ENCODE results near the gene ARMCX6. TPM values are rescaled to one million over a fixed set of nuclear protein-coding genes. Genes with fewer than 3 reads are reported as not detected.
"Not testable (repeated sequence)": the region's sequence is repeated elsewhere in the genome, so short reads cannot be mapped to it uniquely, and the experiment has no call there.

Gene ARMCX6
- polyA plus RNA-seq, 1 donor: 74.6 TPM

DNA sequence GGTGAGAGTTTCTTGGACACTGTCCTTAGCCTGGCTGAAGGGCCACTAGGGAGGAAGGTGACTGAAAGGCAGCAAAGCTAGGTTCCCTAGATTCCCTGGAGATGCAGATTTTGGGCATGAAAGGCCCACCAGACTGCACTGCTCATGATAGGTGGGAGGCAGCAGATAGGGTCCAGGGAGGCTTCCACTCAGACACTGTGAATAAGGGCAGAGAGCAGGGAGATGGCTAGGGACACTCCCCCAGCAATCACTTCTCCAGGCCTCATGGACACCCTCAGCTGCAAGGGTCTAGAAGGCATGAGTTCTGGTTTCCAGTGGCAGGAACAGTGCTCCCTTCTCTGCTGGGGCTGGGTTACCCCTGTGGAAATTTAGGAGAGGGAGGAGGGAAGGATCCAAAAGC, 21.8 kb upstream of the ARMCX6 start:
- DNase-seq: no peak
- Histone ChIP-seq H3K36me3 (ENCODE audit: control insufficient read depth, insufficient read depth, low read length) (no peaks in the 10 kb centered on the region), H3K27ac (ENCODE audit: low read length) (no peak overlapping the region), H3K4me3 (ENCODE audit: low read length) (no peak overlapping the region), H3K9me3 (ENCODE audit: control insufficient read depth, low read depth, low read length) (no peaks in the 10 kb centered on the region), H3K27me3 (ENCODE audit: control insufficient read depth, insufficient read depth, low read length) (no peaks in the 10 kb centered on the region), H3K4me1 (ENCODE audit: control insufficient read depth, insufficient read depth, low read length) (no peaks in the 10 kb centered on the region)

DNA sequence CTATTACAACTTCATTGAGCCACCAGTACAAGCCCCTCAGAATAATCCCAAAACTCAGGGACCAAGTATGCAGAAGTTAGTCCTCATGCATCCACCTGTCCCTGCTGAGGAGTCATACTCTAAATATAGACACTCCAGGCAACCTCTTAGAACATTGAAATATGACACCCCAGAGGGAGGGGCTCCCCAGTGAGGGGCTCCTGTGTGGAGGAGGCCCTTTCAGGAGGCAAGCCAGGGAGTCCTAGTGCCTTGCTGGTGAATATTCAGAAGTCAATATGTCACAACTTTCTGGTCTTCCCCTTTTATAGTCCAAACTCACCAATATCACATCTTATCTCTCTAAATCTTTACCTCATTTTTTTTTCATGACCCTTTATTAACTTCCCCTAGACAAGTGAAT, 1.6 kb upstream of the ARMCX6 start:
- no peaks in the 10 kb centered on the region for H3K27me3 ChIP-seq (ENCODE audit: control insufficient read depth, insufficient read depth, low read length)
- H3K4me1 ChIP-seq (ENCODE audit: control insufficient read depth, insufficient read depth, low read length): peaks cover 9% of the 10 kb centered on the region
- no peak overlapping the region for H3K27ac ChIP-seq (ENCODE audit: low read length)
- no peak for DNase-seq
- H3K9me3 ChIP-seq (ENCODE audit: control insufficient read depth, low read depth, low read length): no peaks in the 10 kb centered on the region
- H3K36me3 ChIP-seq (ENCODE audit: control insufficient read depth, insufficient read depth, low read length): peaks cover 3% of the 10 kb centered on the region
- no peak overlapping the region for H3K4me3 ChIP-seq (ENCODE audit: low read length)

DNA sequence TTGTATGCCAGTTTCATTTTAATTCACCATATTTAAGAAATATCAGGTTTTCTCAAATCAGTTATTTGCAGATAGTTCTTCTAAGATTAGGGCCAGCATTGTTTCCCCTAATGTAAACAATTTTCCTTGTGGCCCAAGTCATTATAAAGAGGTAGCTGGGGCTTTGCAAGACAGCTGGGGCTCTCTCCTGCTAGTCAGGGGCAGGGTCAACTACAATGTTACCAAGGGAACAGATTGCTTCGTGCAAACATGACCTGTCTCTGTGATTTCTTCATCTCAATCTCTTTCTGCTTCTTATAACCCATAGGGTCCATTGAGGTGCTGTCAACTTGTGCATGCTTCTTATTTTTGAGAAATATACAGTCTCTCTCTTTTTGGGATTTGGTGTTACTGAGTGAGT, 12.1 kb downstream of the ARMCX6 start:
- no peaks in the 10 kb centered on the region for H3K4me1 ChIP-seq (ENCODE audit: control insufficient read depth, insufficient read depth, low read length)
- no peaks in the 10 kb centered on the region for H3K36me3 ChIP-seq (ENCODE audit: control insufficient read depth, insufficient read depth, low read length)
- peak in 1 of 2 donors; percentile 26 for DNase-seq
- no peak overlapping the region for H3K27ac ChIP-seq (ENCODE audit: low read length)
- H3K27me3 ChIP-seq (ENCODE audit: control insufficient read depth, insufficient read depth, low read length): no peaks in the 10 kb centered on the region
- no CpG with 5 or more reads among the region's 1 CpG for WGBS (ENCODE audit: insufficient coverage, low lambda C conversion rate)
- no peaks in the 10 kb centered on the region for H3K9me3 ChIP-seq (ENCODE audit: control insufficient read depth, low read depth, low read length)
- no peak overlapping the region for H3K4me3 ChIP-seq (ENCODE audit: low read length)

DNA sequence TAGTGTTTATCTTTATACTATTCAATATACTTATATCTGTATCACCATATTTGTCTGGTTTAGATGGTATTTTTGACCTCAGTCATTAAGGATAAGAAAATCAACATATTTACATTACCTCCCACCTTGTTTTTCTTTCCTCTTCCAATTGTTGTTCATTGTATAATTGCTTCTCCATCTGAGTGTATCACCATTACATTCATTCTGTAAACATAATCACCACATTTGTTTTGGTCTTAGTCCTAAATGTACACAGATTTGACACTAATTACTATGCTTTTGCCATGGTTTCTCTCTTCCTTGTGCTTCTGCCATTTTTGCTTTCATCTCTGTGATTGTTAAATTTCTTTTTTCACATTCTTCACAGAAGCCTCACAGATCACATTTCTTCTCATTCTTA, 12.7 kb downstream of the ARMCX6 start:
- H3K4me1 ChIP-seq (ENCODE audit: control insufficient read depth, insufficient read depth, low read length): no peaks in the 10 kb centered on the region
- H3K9me3 ChIP-seq (ENCODE audit: control insufficient read depth, low read depth, low read length): no peaks in the 10 kb centered on the region
- DNase-seq: no peak
- no peak overlapping the region for H3K4me3 ChIP-seq (ENCODE audit: low read length)
- H3K27me3 ChIP-seq (ENCODE audit: control insufficient read depth, insufficient read depth, low read length): no peaks in the 10 kb centered on the region
- H3K36me3 ChIP-seq (ENCODE audit: control insufficient read depth, insufficient read depth, low read length): no peaks in the 10 kb centered on the region
- H3K27ac ChIP-seq (ENCODE audit: low read length): no peak overlapping the region

DNA sequence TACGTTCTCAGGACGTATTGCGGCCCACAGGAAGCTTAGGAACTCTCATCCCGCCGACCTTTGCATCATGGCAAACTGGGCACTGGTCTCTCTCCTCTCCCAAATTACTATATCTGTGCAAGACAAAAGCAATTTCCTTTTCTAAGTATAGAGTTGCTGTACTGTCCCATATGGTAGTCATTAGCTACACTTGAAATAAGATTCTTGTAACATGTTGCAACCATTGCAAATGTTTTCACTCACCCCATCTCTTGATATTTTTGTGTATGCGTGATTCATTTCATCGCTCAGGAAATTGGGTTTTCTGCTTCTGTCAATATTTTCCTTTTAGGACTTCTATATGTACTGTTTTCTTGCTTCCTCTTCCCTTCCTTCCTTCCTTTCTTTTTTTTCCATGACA, 15.7 kb downstream of the ARMCX6 start:
- Histone ChIP-seq H3K36me3 (ENCODE audit: control insufficient read depth, insufficient read depth, low read length) (no peaks in the 10 kb centered on the region), H3K27ac (ENCODE audit: low read length) (no peak overlapping the region), H3K4me3 (ENCODE audit: low read length) (no peak overlapping the region), H3K27me3 (ENCODE audit: control insufficient read depth, insufficient read depth, low read length) (no peaks in the 10 kb centered on the region), H3K9me3 (ENCODE audit: control insufficient read depth, low read depth, low read length) (no peaks in the 10 kb centered on the region), H3K4me1 (ENCODE audit: control insufficient read depth, insufficient read depth, low read length) (no peaks in the 10 kb centered on the region)
- no peak for DNase-seq
- WGBS (ENCODE audit: insufficient coverage, low lambda C conversion rate): no CpG with 5 or more reads among the region's 7 CpGs

DNA sequence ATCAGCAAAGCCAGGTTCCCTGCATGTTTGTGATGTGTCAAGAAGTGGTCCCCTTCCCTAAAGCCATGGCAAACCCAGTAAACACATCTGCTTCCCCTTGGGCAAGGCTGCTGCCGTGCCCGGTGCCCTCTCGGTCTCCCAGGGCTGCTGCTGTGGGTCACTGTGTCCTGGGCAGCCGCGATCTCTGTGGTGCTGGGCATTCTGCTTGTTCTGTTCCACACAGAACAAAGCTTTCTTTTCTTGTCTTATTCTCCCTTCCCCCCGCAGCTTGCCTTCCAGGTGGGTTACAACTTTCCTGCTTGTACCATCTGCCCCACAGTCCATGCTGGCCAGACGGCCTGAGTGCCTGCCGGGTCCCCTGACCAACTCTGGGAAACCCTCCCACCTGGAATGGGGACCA, 18.2 kb downstream of the ARMCX6 start:
- not testable (repeated sequence) for H3K27me3 ChIP-seq (ENCODE audit: control insufficient read depth, insufficient read depth, low read length)
- no CpG with 5 or more reads among the region's 8 CpGs for WGBS (ENCODE audit: insufficient coverage, low lambda C conversion rate)

DNA sequence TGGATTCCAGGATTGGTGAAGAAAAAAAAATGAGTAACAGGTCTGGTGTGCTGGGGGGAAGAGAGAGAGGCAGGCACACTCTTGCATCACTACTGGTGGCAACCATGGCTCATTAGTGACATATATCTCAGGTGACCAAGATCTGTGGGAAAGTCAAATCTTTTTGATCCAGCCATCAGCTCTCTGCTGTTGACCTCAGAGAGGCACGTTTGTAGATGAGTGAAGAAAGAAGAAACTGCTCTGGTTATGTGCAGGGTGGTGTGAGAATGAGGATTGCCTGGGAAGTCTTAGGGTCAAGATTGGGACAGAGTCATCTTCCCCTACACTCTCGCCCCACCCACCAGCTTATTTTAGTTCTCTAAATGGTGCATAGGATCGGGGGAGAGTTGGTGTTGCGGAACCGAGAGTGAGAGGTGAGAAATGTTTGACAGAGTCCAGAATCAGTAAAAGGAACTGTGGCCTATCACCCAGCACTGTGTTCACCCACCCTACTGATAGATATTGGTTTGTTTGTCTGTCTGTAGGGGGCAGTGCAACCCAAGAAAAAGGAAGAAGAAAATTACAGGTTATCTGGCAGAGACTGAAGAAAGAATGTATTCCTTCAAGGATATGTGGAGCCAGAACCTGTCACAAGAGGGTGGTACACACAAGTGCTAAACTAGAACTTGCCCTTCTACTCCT, 21.9 kb downstream of the ARMCX6 start:
- Histone ChIP-seq H3K4me1 (ENCODE audit: control insufficient read depth, insufficient read depth, low read length) (no peaks in the 10 kb centered on the region), H3K9me3 (ENCODE audit: control insufficient read depth, low read depth, low read length) (no peaks in the 10 kb centered on the region), H3K27ac (ENCODE audit: low read length) (no peak overlapping the region), H3K36me3 (ENCODE audit: control insufficient read depth, insufficient read depth, low read length) (no peaks in the 10 kb centered on the region), H3K4me3 (ENCODE audit: low read length) (no peak overlapping the region), H3K27me3 (ENCODE audit: control insufficient read depth, insufficient read depth, low read length) (no peaks in the 10 kb centered on the region)
- WGBS (ENCODE audit: insufficient coverage, low lambda C conversion rate): no CpG with 5 or more reads among the region's 5 CpGs
- peak; percentile 50 to 65 for DNase-seq

More for the DNA sequence above, 18.2 kb downstream of the ARMCX6 start:
- not testable (repeated sequence) for H3K27ac ChIP-seq (ENCODE audit: low read length); H3K4me1 ChIP-seq (ENCODE audit: control insufficient read depth, insufficient read depth, low read length); H3K36me3 ChIP-seq (ENCODE audit: control insufficient read depth, insufficient read depth, low read length); DNase-seq; H3K9me3 ChIP-seq (ENCODE audit: control insufficient read depth, low read depth, low read length); H3K4me3 ChIP-seq (ENCODE audit: low read length)

Other genes with a start within 250 kb of the ARMCX6 start
- 4.3 TPM for gene BTK, start 231.8 kb downstream of the ARMCX6 start, polyA plus RNA-seq
- 2,501 TPM for gene RPL36A, start 227.0 kb downstream of the ARMCX6 start, polyA plus RNA-seq
- 123 TPM for gene GLA, start 210.1 kb downstream of the ARMCX6 start, polyA plus RNA-seq
- 115 TPM for gene HNRNPH2, start 209.8 kb downstream of the ARMCX6 start, polyA plus RNA-seq
- 18.9 TPM for gene ARMCX4, start 132.5 kb downstream of the ARMCX6 start, polyA plus RNA-seq
- gene ARMCX1, start 67.5 kb downstream of the ARMCX6 start, polyA plus RNA-seq: 37.1 TPM
- gene ARMCX3, start 5.2 kb upstream of the ARMCX6 start, polyA plus RNA-seq: 93.8 TPM
- 39.7 TPM for gene ARMCX2, start 41.9 kb upstream of the ARMCX6 start, polyA plus RNA-seq

All from large intestine (tissue), 3 donors.